Adrenal gland (tissue), 12 donors: ENCODE measurements around the gene CCDC57. TPM values are rescaled to one million over a fixed set of nuclear protein-coding genes. Genes with fewer than 3 reads are reported as not detected.

Experiments used
- DNase-seq, 7 donors: peaks; one replicate each; pipeline ENCODE4 v3.0.0-alpha.2; 2019 to 2020
- H3K27ac ChIP-seq, 5 donors: fragments of 200-600 bp; sonication (generic) in 4 of 5; 1 replicate in 3 of 5; 2 replicates in 2 of 5; pipeline versions ENCODE4 v1.5.1 to v1.8.0; 2016 to 2020; ENCODE audit warnings: mild to moderate bottlenecking in 1 of 5
- H3K27me3 ChIP-seq: fragments of 200-600 bp; 2 replicates; pipeline ENCODE4 v1.8.0; 2021
- H3K36me3 ChIP-seq, 2 donors: fragments of 200-600 bp; replicated peaks in 1 of 2; 1 replicate in 1 of 2; 2 replicates in 1 of 2; pipeline versions ENCODE4 v1.5.1 to v1.8.0; 2018 to 2022
- H3K4me1 ChIP-seq, 2 donors: fragments of 200-600 bp; replicated peaks in 1 of 2; 1 replicate in 1 of 2; 2 replicates in 1 of 2; pipeline versions ENCODE4 v1.5.1 to v1.8.0; 2018 to 2021
- H3K4me3 ChIP-seq, 4 donors: fragments of 200-600 bp; sonication (generic) in 3 of 4; one replicate each; pipeline ENCODE4 v1.5.1; 2016 to 2018
- H3K9me3 ChIP-seq, 3 donors: fragments of 200-600 bp; sonication (generic) in 1 of 3; replicated peaks in 1 of 3; 1 replicate in 2 of 3; 2 replicates in 1 of 3; pipeline versions ENCODE4 v1.5.1 to v1.8.0; 2016 to 2021
- CTCF ChIP-seq, 6 experiments: fragments of 450-650 bp in 4 of 6; fragments of 200-600 bp in 2 of 6; sonication (generic) in 1 of 6; IDR thresholded peaks; 1 replicate in 5 of 6; 2 replicates in 1 of 6; pipeline versions ENCODE4 v1.5.1 to v1.8.0; 2016 to 2021; ENCODE audit warnings: antibody characterized with exemption in 6 of 6, mild to moderate bottlenecking in 2 of 6, moderate library complexity in 1 of 6
- POLR2A ChIP-seq, 2 donors: fragments of 450-650 bp; IDR thresholded peaks; one replicate each; pipeline ENCODE4 v1.6.1; 2017; ENCODE audit warnings: antibody characterized with exemption in 2 of 2, mild to moderate bottlenecking in 2 of 2, moderate library complexity in 1 of 2
- WGBS, 4 donors: extraction: QIAGEN DNeasy Blood & Tissue Kit in 2 of 4; methylation state at CpG; one replicate each; pipeline versions ENCODE4 v1.1.5 to v1.1.7; 2013 to 2017; 5-methylcytosine and 5-hydroxymethylcytosine counted together
- intact Hi-C, 2 donors: fragments of 100-400 bp; cut with DNase I; formaldehyde crosslinking; loops; one replicate each; pipeline versions ENCODE4 v1.14.1 to v1.15.0; 2022 to 2023
- polyA plus RNA-seq, 3 donors: library from polyadenylated mRNA; stranded (reverse); fragments of 200-250 nt in 2 of 3; fragments of 350-450 nt in 1 of 3; fragmentation: Illumina TruSeq in 1 of 3; extraction: RNeasy Lipid Tissue Mini Kit (QIAGEN cat#74804) in 1 of 3; gene quantifications; one replicate each; pipeline ENCODE4 v1.2.3, GENCODE V29; 2013 to 2014
- total RNA-seq, 9 donors: library from RNA; depleted of rRNA in 4 of 9; stranded (reverse); fragments of >200 nt in 4 of 9; fragments of 120-200 nt in 1 of 9; fragmentation: NEBNext Ultra II Directional in 1 of 9; extraction: Animal tissue kit (Norgen Biotek cat#: 25700) in 1 of 9; gene quantifications; one replicate each; pipeline versions ENCODE4 v1.1.0 to v1.2.4, GENCODE V29; 2013 to 2023
- donor health status: healthy with polysubstance abuse.
- donor health status: Bipolar disorder and iron deficiency.
- donor health status: DM: yes; HTN: yes; CAD: no.
- donor health status: DM: no; HTN: no; CAD: no.
- donor health status: DM: no; HTN: no; CAD: no.
- donor health status: DM: yes; HTN: yes; CAD: no.

The CCDC57 gene
- total and polyA plus RNA-seq, 12 donors = 7.1 to 275 (median 28.8) TPM

GRCh38 chr17:82063424-82064415 lies 148.9 kb downstream of the CCDC57 start:
- no peak overlapping the region for H3K4me3 ChIP-seq
- DNase-seq = no peak
- intact Hi-C loops = no loop called here

GRCh38 chr17:82062984-82063368 lies 149.7 kb downstream of the CCDC57 start:
- DNase-seq = no peak
- peaks cover 12 to 17% of the 10 kb centered on the region in 2 donors for H3K4me1 ChIP-seq
- no peak overlapping the region for H3K4me3 ChIP-seq
- H3K9me3 ChIP-seq = no peaks in the 10 kb centered on the region
- no peak overlapping the region for H3K27ac ChIP-seq
- peaks cover 0 to 45% of the 10 kb centered on the region in 2 donors for H3K36me3 ChIP-seq
- TF ChIP-seq CTCF (IDR thresholded peaks at IDR 0.05) (no peak), POLR2A (IDR thresholded peaks at IDR 0.05) (no peak)
- intact Hi-C loops = no loop called here
- no peaks in the 10 kb centered on the region for H3K27me3 ChIP-seq
- 72 to 92% (median 82%) methylated on average over 4 to 9 of the region's 9 CpGs for WGBS, 4 donors

More at GRCh38 chr17:82063424-82064415, 148.9 kb downstream of the CCDC57 start:
- no peaks in the 10 kb centered on the region for H3K27me3 ChIP-seq
- 78 to 89% (median 80%) methylated on average over 6 to 20 of the region's 20 CpGs for WGBS, 4 donors
- no peak overlapping the region for H3K27ac ChIP-seq
- H3K4me1 ChIP-seq = peaks cover 12 to 17% of the 10 kb centered on the region in 2 donors
- TF ChIP-seq POLR2A (IDR thresholded peaks at IDR 0.05) = no peak
- no peak for TF ChIP-seq CTCF (IDR thresholded peaks at IDR 0.05)
- H3K36me3 ChIP-seq = peaks cover 0 to 38% of the 10 kb centered on the region in 2 donors
- H3K9me3 ChIP-seq = no peaks in the 10 kb centered on the region

- no peak for TF ChIP-seq CTCF (IDR thresholded peaks at IDR 0.05)
- no peak for TF ChIP-seq POLR2A (IDR thresholded peaks at IDR 0.05)
- H3K27me3 ChIP-seq = no peaks in the 10 kb centered on the region
- 71 to 86% (median 76%) methylated on average over 9 to 24 of the region's 24 CpGs for WGBS, 4 donors
- no peaks in the 10 kb centered on the region for H3K9me3 ChIP-seq
- no peak overlapping the region for H3K4me3 ChIP-seq
- peaks cover 18 to 24% of the 10 kb centered on the region in 2 donors for H3K4me1 ChIP-seq
- no peak for DNase-seq
- intact Hi-C loops = no loop called here
- H3K27ac ChIP-seq = no peak overlapping the region
- H3K36me3 ChIP-seq = peaks cover 0 to 51% of the 10 kb centered on the region in 2 donors
Observed at GRCh38 chr17:82062076-82062983, 150.3 kb downstream of the CCDC57 start.
